Breast epithelium (tissue), 4 donors: ENCODE measurements around the gene TYW1. TPM values are rescaled to one million over a fixed set of nuclear protein-coding genes. Genes with fewer than 3 reads are reported as not detected.
A peak's percentile ranks its signal among the peaks of the same experiment; 100 is the strongest.
"Not testable (repeated sequence)": the region's sequence is repeated elsewhere in the genome, so short reads cannot be mapped to it uniquely, and the experiment has no call there.

Experiments used
- DNase-seq, 2 donors: peaks; one replicate each; pipeline ENCODE4 v3.0.0-alpha.2; 2019; ENCODE audit warnings: low spot score in 2 of 2
- H3K27ac ChIP-seq, 2 donors: fragments of 200-600 bp; sonication (generic) in 1 of 2; one replicate each; pipeline ENCODE4 v1.5.1; 2016 to 2019; ENCODE audit warnings: mild to moderate bottlenecking in 1 of 2
- H3K27me3 ChIP-seq, 2 donors: fragments of 200-600 bp; sonication (generic) in 1 of 2; one replicate each; pipeline versions ENCODE4 v1.5.1 to v1.6.0; 2017 to 2019; ENCODE audit warnings: control low read depth in 1 of 2, mild to moderate bottlenecking in 1 of 2
- H3K36me3 ChIP-seq: fragments of 200-600 bp; one replicate; pipeline ENCODE4 v1.5.1; 2019
- H3K4me1 ChIP-seq, 2 donors: fragments of 200-600 bp; sonication (generic); one replicate each; pipeline ENCODE4 v1.5.1; 2016 to 2019; ENCODE audit warnings: control low read depth in 1 of 2
- H3K4me3 ChIP-seq, 3 donors: fragments of 200-600 bp; sonication (generic); 1 replicate in 2 of 3; 2 replicates in 1 of 3; pipeline ENCODE4 v1.5.1; 2016 to 2019; ENCODE audit warnings: mild to moderate bottlenecking in 3 of 3, moderate library complexity in 2 of 3
- H3K9me3 ChIP-seq, 2 donors: fragments of 200-600 bp; sonication (generic) in 1 of 2; one replicate each; pipeline ENCODE4 v1.5.1; 2016 to 2019; ENCODE audit warnings: control low read depth in 1 of 2
- POLR2A ChIP-seq: fragments of 450-650 bp; IDR thresholded peaks from one replicate; pipeline ENCODE4 v1.6.1; 2016; ENCODE audit warnings: antibody characterized with exemption, mild to moderate bottlenecking, moderate library complexity
- POLR2AphosphoS5 ChIP-seq, 3 donors: sonication (generic); formaldehyde crosslinking; IDR thresholded peaks; one replicate each; pipeline ENCODE4 v1.6.1; 2017; ENCODE audit warnings: antibody characterized with exemption in 3 of 3
- intact Hi-C: fragments of 100-400 bp; cut with DNase I; formaldehyde crosslinking; loops from one replicate; pipeline ENCODE4 v1.15.1; 2023; ENCODE audit warnings: low total_unique reads
- total RNA-seq, 3 donors: library from RNA; depleted of rRNA; stranded (reverse); fragments of >200 nt; gene quantifications; one replicate each; pipeline ENCODE4 v1.1.0, GENCODE V29; 2016
- TF ChIP-seq, protein P1 (sequence below), 3 donors: fragments of 450-650 bp; IDR thresholded peaks; one replicate each; pipeline ENCODE4 v1.5.1; 2016 to 2017; ENCODE audit warnings: antibody characterized with exemption in 3 of 3, mild to moderate bottlenecking in 3 of 3, moderate library complexity in 3 of 3

Gene TYW1
- total RNA-seq, 3 donors from 2014 or later = 16.0 to 26.2 (median 23.6) TPM

DNA sequence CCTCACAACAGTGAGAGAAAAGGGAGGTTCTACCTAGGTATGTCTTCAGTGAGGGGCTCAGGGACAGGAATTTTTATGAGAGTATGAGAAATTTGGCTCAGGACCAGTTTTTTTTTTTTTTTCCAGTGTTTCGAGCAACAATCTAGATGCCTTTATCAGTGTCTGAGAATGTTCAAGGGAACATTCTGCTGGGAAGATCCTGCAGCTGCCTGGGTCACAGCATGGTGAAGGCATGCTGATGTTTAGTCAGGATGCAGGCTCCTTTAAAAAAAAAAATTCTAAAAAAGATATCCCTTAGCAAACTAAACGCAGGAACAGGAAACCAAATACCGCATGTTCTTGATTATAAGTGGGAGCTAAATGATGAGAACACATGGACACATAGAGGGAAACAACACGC is 32.2 kb upstream of the TYW1 start:
- no peaks in the 10 kb centered on the region for H3K27me3 ChIP-seq
- intact Hi-C loops = no loop called here
- no peak for DNase-seq
- no peaks in the 10 kb centered on the region for H3K9me3 ChIP-seq
- TF ChIP-seq, protein P1, sequence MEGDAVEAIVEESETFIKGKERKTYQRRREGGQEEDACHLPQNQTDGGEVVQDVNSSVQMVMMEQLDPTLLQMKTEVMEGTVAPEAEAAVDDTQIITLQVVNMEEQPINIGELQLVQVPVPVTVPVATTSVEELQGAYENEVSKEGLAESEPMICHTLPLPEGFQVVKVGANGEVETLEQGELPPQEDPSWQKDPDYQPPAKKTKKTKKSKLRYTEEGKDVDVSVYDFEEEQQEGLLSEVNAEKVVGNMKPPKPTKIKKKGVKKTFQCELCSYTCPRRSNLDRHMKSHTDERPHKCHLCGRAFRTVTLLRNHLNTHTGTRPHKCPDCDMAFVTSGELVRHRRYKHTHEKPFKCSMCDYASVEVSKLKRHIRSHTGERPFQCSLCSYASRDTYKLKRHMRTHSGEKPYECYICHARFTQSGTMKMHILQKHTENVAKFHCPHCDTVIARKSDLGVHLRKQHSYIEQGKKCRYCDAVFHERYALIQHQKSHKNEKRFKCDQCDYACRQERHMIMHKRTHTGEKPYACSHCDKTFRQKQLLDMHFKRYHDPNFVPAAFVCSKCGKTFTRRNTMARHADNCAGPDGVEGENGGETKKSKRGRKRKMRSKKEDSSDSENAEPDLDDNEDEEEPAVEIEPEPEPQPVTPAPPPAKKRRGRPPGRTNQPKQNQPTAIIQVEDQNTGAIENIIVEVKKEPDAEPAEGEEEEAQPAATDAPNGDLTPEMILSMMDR (IDR thresholded peaks at IDR 0.05) = no peak
- TF ChIP-seq POLR2AphosphoS5 (IDR thresholded peaks at IDR 0.05) (no peak), POLR2A (no peak)
- no peak overlapping the region for H3K4me3 ChIP-seq
- no peaks in the 10 kb centered on the region for H3K36me3 ChIP-seq
- no peak overlapping the region for H3K27ac ChIP-seq
- H3K4me1 ChIP-seq = no peaks in the 10 kb centered on the region

GRCh38 chr7:66967029-66967428 is 29.6 kb upstream of the TYW1 start:
- TF ChIP-seq POLR2AphosphoS5 (IDR thresholded peaks at IDR 0.05) (no peak), POLR2A (no peak)
- TF ChIP-seq, protein P1 (IDR thresholded peaks at IDR 0.05) = no peak
- no peak overlapping the region for H3K4me3 ChIP-seq
- DNase-seq = no peak
- no peaks in the 10 kb centered on the region for H3K27me3 ChIP-seq
- intact Hi-C loops = no loop called here
- no peaks in the 10 kb centered on the region for H3K9me3 ChIP-seq
- H3K4me1 ChIP-seq = no peaks in the 10 kb centered on the region
- no peak overlapping the region for H3K27ac ChIP-seq
- H3K36me3 ChIP-seq = no peaks in the 10 kb centered on the region

DNA sequence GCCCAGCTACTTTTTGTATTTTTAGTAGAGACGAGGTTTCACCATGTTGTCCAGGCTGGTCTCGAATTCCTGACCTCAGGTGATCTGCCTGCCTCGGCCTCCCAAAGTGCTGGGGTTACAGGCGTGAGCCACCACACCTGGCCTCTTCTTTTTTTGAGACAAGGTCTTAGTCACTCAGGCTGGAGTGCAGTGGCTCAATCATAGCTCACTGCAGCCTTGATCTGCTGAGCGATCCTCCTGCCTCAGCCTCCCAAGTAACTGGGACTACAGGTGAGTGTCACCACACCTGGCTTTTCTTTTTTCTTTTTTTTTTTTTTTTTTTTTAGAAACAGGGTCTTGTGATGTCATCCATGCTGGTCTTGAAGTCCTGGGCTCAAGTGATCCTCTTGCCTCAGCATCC is 27.6 kb upstream of the TYW1 start:
- H3K36me3 ChIP-seq, H3K4me1 ChIP-seq, DNase-seq, H3K4me3 ChIP-seq, H3K27ac ChIP-seq, H3K9me3 ChIP-seq, H3K27me3 ChIP-seq, intact Hi-C loops: not testable (repeated sequence)

GRCh38 chr7:66970310-66970709 is 26.3 kb upstream of the TYW1 start:
- no peak for DNase-seq
- Histone ChIP-seq H3K36me3 (no peaks in the 10 kb centered on the region), H3K9me3 (no peaks in the 10 kb centered on the region), H3K27ac (no peak overlapping the region), H3K4me3 (no peak overlapping the region), H3K4me1 (no peaks in the 10 kb centered on the region), H3K27me3 (no peaks in the 10 kb centered on the region)
- TF ChIP-seq POLR2A = no peak
- intact Hi-C loops = no loop called here

DNA sequence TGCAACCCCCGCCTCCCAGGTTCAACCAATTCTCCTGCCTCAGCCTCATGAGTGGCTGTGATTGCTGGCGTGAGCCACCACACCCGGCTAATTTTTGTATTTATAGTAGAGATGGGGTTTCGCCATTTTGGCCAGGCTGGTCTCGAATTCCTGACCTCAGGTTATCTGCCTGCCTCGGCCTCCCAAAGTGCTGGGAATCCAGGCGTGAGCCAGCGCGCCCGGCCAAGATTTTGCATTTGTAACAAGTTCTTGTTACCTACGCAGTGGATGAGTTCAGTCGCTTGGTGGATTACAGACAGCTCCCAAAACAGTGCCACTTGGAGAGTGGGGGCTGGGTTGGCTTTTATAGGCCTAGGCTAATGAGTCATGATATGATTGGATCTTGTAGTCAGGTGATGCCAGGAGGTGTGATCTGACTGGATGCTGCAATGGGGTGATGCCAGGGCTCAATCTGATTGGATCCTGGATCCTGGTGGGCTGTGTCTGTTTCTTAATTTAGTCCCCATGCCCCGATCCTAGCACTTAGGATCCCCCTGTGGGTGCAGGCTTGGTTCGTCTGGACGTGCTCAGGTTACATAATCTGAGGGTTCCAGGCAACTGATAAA is 21.5 kb upstream of the TYW1 start:
- no peak overlapping the region for H3K4me3 ChIP-seq
- no peaks in the 10 kb centered on the region for H3K27me3 ChIP-seq
- H3K9me3 ChIP-seq = peaks cover 0 to 3% of the 10 kb centered on the region in 2 donors
- no peak for DNase-seq
- H3K27ac ChIP-seq = no peak overlapping the region
- no peaks in the 10 kb centered on the region for H3K36me3 ChIP-seq
- H3K4me1 ChIP-seq = no peaks in the 10 kb centered on the region
- intact Hi-C loops = no loop called here
- TF ChIP-seq POLR2A (no peak), POLR2AphosphoS5 (IDR thresholded peaks at IDR 0.05) (no peak)
- TF ChIP-seq, protein P1 (IDR thresholded peaks at IDR 0.05) = no peak

GRCh38 chr7:66978312-66978711 is 18.3 kb upstream of the TYW1 start:
- H3K9me3 ChIP-seq, H3K4me1 ChIP-seq: not testable (repeated sequence)

GRCh38 chr7:66979013-66979412 is 17.6 kb upstream of the TYW1 start:
- H3K9me3 ChIP-seq, H3K4me1 ChIP-seq, H3K27me3 ChIP-seq, intact Hi-C loops, DNase-seq, H3K36me3 ChIP-seq, H3K4me3 ChIP-seq, H3K27ac ChIP-seq: not testable (repeated sequence)

More at GRCh38 chr7:66978312-66978711, 18.3 kb upstream of the TYW1 start:
- DNase-seq, H3K4me3 ChIP-seq, H3K27ac ChIP-seq, intact Hi-C loops, H3K27me3 ChIP-seq, H3K36me3 ChIP-seq: not testable (repeated sequence)

DNA sequence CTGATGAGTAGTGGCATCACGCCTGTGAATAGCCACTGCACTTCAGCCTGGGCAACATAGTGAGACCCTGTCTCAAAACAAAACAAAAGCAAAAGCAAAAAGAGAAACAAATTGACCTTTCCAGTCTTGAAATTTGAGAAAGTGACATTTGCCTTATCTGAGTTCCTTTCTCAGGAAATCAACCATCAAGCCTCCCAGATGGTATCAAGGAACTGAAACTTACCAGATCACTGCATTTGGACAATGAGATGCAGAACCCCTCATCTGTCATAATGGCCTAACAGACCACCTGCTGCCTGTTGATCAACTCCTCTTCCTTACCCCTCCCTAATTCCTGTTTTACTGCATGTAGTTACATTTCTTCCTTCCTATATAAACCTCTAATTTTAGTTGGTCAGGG is 16.3 kb upstream of the TYW1 start:
- H3K27me3 ChIP-seq, intact Hi-C loops, DNase-seq, H3K4me3 ChIP-seq, H3K9me3 ChIP-seq, H3K36me3 ChIP-seq, H3K27ac ChIP-seq, H3K4me1 ChIP-seq: not testable (repeated sequence)

DNA sequence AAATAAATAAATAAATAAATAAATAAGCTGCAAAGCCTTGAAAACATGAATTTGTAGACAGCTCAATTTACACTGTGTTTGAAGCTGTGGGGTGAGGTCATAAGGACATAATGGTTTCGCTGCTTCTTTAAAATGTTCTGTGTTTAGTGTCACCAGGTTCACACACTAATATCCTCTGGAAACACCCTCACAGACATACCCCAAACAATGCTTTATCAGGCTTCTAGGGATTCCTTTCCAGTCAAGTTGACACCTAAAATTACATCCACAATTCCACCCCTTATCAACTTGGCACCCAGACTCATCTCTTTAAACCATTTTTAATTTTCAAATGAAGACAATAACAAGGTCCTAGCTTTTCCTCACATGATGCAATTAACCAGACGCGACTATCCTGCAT is 7.1 kb upstream of the TYW1 start:
- H3K4me3 ChIP-seq, intact Hi-C loops, H3K9me3 ChIP-seq, H3K27me3 ChIP-seq, H3K4me1 ChIP-seq, H3K27ac ChIP-seq, DNase-seq, H3K36me3 ChIP-seq: not testable (repeated sequence)

GRCh38 chr7:66994051-66994450 is 2.6 kb upstream of the TYW1 start:
- intact Hi-C loops, H3K9me3 ChIP-seq, H3K36me3 ChIP-seq, H3K27me3 ChIP-seq, DNase-seq, H3K4me1 ChIP-seq: not testable (repeated sequence)
- peak overlapping the region; percentile 98 to 99 for H3K27ac ChIP-seq
- H3K4me3 ChIP-seq = peak overlapping the region; percentile 63 to 83 (median 78)
